GM03348 (cell line): ENCODE data around the gene JARID2.

Experiments
- DNase-seq: peaks from one replicate; pipeline ENCODE4 v3.0.0; 2012; ENCODE audit warnings: low spot score

The JARID2 gene

GRCh38 chr6:15356937-15357336 lies 111.1 kb downstream of the JARID2 start:
- no peak for DNase-seq

GRCh38 chr6:15357782-15358181 lies 111.9 kb downstream of the JARID2 start:
- no peak for DNase-seq

DNA sequence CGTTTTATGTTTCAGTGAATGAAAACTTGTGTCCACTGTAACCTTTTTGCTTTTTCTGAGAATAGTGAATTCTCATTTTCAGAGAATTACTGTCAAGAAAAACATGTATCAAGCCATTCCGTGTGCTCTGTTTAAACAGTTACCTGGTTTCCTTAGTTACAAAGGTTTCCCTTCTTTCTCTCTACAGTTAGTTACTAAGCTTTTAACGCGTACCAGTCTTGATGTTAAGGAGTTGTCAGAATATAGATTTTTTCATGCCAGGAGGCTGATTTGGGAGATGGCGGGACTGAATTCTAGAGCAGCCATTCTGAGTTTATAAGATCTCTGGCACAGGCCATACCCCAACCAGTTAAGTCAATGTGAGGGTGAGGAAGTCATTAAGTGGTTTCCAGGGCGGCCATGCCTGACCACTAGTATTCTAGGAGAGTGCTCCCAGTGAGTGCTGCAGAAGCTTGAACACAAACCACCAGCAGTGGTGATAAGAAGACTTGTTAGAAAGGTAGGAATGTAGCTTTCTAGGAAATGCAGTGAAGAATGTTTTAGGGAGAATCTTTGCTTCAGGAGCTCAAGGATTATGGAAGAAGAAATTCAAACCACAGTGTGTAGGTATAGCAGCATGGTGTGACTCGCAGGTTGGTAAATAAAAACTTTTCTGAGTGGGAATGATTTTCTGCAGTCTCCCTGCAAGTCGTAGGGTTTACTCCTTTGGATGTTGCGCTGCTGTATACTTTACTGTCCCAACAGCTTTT lies 112.9 kb downstream of the JARID2 start:
- DNase-seq = no peak

GRCh38 chr6:15359335-15359862 lies 113.5 kb downstream of the JARID2 start:
- DNase-seq = no peak

- DNase-seq = no peak
Measured at GRCh38 chr6:15360300-15360699, 114.4 kb downstream of the JARID2 start.

DNA sequence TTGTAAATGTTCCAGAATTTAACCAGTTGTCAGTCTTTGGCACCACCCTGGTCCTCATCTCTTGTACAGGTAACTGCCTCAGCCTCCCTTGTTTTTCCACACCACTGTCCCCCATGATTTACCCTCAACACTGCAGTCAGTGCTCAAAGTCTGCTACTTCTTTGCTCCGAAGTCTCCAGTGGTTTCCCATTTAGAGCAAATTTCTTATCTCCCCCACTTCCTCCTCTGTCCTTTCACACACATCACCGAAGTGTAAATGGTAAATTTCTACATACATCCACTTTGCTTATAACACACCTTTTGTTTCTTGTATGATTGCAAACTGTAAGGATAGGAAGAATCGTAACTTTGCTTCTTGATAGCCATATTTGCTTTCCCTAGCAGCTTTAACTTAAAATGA lies 115.3 kb downstream of the JARID2 start:
- DNase-seq = no peak

GRCh38 chr6:15362274-15363160 lies 116.6 kb downstream of the JARID2 start:
- DNase-seq = no peak

GRCh38 chr6:15363164-15363522 lies 117.3 kb downstream of the JARID2 start:
- DNase-seq = no peak

GRCh38 chr6:15363523-15364400 lies 117.9 kb downstream of the JARID2 start:
- DNase-seq = no peak

DNA sequence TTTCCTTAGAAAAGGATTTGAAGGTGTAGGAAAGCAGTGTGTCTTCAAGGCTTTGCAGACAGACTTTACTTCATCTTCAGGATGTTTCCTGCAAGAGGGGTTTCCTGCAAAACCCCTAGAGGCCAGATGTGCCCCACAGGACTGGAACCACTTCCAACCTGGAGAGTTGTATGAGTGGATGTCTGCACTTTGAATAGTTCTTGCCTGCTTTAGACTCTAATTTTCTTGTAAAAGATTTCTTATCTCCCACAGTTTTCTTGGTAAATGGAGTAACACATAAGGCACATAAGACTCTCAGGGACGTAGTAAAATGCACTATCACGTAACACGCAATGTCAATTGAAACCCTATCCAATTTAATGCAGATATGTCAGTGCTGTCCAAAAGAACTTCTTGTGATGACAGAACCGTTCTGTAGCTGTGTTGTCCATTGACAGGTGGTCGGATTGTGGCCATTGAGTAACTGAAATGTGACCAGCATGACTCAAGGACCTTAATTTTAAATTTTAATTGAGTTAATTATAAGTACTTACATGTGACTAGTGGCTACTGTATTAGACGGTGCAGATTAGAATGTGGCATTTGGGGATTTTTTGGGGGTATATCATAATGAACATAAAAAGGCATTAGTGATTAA lies 118.7 kb downstream of the JARID2 start:
- DNase-seq = no peak

DNA sequence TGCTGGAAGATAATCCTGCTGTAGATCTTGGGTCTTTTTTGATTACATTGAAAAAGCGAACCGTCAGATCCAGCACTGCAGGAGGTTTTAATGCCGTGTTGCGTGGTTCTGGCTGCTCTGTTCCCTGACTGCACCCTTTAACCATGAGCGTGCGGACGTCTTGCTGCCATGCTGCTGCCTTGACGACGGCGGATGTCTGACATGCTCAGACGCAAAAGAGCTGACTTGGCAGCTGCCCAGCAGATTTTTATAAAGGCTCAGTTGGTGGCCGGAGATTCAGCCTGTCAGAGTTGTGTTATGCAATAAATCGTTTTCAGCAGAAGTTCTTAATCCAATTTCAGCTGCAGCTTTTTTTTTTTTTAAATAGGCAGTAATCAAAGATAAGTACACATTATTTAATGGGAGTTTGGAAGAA lies 119.4 kb downstream of the JARID2 start:
- peak; percentile 33 for DNase-seq

- no peak for DNase-seq
Measured at GRCh38 chr6:15366003-15366535, 120.2 kb downstream of the JARID2 start.

DNA sequence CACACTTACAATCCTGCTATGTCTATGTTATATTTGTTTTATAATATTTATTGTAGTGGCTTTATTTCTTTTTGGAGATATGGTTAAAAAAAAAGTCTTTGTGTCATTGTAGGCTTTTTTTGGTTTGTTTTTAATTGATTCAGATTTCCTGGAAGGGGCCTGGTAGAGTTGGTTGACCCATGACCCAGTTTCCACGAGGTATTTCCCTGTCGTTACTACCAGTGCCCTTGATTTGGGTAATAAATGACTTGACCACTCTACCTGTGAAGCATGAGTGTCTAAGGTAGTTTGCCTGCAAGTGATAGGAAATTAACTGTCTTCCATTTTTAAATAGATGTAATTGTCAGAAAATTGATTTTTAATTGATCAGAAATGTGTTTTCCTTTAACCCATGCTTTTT lies 121.0 kb downstream of the JARID2 start:
- DNase-seq = no peak

DNA sequence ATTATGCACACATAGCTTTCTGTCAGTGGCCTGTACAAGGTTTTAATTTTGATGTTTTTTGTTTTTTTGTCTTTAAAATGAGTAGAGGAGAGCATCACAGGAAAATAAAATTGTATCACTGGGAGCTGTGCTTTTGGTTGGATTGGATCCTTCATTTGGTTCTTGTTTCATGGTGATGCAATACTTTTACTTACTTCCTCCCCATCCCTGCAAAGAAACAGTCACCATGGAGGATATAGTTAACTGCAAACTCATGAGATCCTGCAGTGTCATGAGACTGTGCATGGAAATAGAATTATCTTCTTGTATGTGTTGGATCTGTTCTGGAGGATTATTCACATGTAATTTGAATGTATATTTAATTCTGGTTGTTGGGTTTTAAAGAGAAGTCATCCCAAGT lies 122.3 kb downstream of the JARID2 start:
- no peak for DNase-seq

GRCh38 chr6:15368873-15369272 lies 123.0 kb downstream of the JARID2 start:
- no peak for DNase-seq

- peak; percentile 16 for DNase-seq
Measured at GRCh38 chr6:15369838-15370237, 124.0 kb downstream of the JARID2 start.

- DNase-seq = no peak
Measured at GRCh38 chr6:15370733-15371671, 125.1 kb downstream of the JARID2 start.

DNA sequence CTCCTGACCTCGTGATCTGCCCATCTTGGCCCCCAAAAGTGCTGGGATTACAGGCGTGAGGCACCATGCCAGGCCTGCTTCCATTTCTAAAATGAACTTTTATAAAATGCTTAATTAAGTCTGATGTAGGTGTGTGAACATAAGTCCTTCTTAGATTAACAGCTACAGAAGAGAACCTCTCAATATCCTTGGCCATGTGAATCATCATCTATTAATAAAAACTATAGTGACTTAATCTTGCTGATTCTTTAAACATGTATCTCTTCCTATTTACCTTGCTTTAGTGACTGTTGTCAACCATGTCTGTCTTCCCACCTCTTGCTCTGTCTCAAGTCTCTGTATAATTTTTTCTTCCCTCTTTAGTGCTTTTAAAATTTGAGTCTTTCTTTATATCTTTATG lies 127.1 kb downstream of the JARID2 start:
- no peak for DNase-seq

- DNase-seq = no peak
Measured at GRCh38 chr6:15374119-15374518, 128.2 kb downstream of the JARID2 start.

DNA sequence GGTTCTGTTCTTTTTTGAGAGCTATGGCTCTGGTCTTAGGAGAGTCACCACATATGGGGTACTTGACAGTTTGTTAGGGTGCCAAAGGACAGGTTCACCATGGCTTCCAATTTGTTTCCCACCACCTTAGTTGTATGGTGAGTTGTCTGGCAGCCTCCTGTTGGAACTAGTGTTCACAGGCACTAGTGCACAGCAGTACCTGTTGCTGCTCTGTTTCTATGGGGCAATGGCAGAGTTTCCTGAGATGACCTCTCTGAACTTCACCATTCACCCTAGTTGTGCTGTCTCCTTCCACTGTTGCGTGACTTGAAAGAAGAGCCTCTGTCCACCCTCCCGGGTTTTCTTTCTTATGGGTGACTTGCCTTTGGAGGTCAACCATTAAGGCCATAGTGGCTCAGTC lies 129.1 kb downstream of the JARID2 start:
- DNase-seq = no peak
